ENCODE results near the gene APMAP.
A peak's percentile ranks its signal among the peaks of the same experiment; 100 is the strongest.

The APMAP gene

DNA sequence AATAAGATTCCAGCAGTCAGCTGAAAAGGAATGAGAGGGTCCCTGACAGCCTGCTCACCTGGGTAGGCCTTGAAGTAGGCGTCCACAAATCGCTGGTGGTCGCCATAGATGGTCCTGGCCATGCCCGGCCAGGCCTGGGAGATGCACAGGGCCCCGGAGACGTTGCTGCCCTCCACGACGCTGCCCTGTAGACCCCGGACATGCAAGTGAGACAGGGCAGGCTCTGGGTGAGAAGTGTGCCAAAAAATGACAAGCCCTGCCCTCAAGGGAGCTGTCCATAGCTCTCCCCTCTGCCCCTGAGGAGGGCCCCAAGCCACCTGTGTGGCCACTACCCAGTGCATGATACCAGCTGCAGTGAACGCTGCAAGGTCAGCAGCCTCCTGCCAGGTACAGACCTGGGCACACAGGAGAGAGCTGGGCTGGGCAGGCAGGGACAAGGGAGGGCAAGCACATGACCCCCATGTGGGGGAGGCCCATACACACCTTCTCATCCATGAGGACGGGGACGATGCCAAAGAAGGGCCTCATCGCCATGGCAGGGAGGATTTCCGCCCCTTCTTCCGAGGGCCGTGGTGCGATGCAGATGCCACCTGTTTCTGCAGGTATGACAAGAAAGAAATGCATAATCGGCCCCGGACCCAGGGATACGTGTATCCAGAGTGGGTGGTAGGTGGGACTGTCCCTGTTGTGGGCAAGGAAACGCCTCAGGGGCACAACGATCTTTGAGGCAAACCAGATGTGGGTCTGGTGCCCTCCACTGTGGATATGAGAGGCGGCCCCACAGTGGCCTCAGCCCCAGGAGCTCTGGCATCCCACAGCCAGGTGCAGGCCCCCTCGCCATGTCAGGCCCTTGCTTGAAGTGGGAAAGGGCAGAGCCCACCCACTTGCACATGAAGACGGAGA lies 21.2 kb upstream of the APMAP start:
- DNase-seq (ENCODE audit: low spot score) = peak; percentile 65
- no peak overlapping the region for H3K4me3 ChIP-seq
- TF ChIP-seq, protein P1, sequence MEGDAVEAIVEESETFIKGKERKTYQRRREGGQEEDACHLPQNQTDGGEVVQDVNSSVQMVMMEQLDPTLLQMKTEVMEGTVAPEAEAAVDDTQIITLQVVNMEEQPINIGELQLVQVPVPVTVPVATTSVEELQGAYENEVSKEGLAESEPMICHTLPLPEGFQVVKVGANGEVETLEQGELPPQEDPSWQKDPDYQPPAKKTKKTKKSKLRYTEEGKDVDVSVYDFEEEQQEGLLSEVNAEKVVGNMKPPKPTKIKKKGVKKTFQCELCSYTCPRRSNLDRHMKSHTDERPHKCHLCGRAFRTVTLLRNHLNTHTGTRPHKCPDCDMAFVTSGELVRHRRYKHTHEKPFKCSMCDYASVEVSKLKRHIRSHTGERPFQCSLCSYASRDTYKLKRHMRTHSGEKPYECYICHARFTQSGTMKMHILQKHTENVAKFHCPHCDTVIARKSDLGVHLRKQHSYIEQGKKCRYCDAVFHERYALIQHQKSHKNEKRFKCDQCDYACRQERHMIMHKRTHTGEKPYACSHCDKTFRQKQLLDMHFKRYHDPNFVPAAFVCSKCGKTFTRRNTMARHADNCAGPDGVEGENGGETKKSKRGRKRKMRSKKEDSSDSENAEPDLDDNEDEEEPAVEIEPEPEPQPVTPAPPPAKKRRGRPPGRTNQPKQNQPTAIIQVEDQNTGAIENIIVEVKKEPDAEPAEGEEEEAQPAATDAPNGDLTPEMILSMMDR (IDR thresholded peaks at IDR 0.05) = no peak
- no peak overlapping the region for H3K27ac ChIP-seq

DNA sequence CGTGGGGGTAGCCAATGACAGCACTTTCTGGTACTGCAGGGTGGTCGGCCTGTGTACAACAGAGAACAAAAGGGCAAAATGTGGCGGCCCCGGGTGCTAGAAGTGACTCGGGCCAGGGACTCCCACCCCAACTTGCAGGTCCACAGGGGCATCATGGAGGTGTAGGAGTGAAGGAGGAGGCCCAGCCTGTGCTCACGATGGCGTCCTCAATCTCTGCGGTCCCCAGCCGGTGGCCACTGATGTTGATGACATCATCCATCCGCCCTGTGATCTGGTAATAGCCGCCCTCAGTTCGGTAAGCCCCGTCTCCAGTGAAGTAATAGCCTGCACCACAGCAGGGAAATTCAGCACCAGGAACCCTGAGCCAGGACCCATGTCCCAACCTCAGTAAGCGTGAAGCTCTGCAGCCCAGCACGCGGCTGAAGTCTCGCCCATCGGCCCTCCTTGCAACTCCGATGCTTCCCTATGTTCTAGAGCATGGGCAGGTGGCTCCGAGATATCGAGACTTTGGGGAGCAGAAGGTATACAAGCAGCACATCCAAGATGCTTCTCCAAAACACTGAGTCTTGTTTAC lies 20.2 kb upstream of the APMAP start:
- peak; percentile 21 for DNase-seq (ENCODE audit: low spot score)
- TF ChIP-seq, protein P1 (IDR thresholded peaks at IDR 0.05) = no peak
- H3K4me3 ChIP-seq = no peak overlapping the region
- no peak overlapping the region for H3K27ac ChIP-seq

DNA sequence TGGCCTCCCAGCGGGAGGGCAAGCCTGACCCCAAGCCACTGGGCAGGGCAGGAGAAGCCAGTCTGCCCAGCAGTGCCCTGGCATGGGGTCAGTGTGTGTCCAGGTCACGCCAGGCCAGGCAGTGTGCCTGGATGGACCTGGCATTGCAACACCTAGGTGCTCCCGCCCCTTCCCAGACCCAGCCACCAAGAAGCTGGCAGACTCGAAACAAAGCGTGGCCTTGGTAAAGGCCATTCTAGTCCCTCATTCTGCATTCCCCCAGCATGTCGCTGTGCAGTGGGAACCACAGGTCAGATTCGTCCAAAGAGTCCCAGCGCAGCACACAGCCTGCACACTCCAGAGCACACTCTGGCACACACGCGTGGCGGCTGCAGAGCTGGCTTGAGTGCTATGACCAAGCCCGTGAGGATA lies 19.3 kb upstream of the APMAP start:
- TF ChIP-seq, protein P1 (IDR thresholded peaks at IDR 0.05) = no peak
- peak; percentile 28 for DNase-seq (ENCODE audit: low spot score)
- H3K4me3 ChIP-seq = no peak overlapping the region
- no peak overlapping the region for H3K27ac ChIP-seq

DNA sequence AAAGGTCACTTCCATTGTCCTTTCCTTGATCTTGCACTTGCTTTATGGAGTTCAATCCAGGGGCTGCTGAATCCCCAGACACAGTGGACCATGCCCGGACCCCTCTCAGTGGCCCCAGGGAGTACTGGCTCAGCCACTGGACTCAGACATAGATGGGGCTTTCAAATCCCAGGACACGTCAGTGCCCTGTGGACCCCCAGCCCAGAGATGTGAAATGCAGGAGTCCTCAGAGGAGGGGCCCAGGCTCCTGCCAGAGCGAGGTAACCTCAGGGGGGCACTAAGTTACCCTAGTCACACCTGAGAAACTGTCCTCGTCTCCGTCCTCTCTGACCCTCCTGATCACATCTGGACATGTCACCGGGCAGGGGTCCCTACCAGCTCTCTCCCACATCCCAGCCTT lies 18.7 kb upstream of the APMAP start:
- Histone ChIP-seq H3K27ac (no peak overlapping the region), H3K4me3 (no peak overlapping the region)
- DNase-seq (ENCODE audit: low spot score) = peak; percentile 17
- TF ChIP-seq, protein P1 (IDR thresholded peaks at IDR 0.05) = no peak

DNA sequence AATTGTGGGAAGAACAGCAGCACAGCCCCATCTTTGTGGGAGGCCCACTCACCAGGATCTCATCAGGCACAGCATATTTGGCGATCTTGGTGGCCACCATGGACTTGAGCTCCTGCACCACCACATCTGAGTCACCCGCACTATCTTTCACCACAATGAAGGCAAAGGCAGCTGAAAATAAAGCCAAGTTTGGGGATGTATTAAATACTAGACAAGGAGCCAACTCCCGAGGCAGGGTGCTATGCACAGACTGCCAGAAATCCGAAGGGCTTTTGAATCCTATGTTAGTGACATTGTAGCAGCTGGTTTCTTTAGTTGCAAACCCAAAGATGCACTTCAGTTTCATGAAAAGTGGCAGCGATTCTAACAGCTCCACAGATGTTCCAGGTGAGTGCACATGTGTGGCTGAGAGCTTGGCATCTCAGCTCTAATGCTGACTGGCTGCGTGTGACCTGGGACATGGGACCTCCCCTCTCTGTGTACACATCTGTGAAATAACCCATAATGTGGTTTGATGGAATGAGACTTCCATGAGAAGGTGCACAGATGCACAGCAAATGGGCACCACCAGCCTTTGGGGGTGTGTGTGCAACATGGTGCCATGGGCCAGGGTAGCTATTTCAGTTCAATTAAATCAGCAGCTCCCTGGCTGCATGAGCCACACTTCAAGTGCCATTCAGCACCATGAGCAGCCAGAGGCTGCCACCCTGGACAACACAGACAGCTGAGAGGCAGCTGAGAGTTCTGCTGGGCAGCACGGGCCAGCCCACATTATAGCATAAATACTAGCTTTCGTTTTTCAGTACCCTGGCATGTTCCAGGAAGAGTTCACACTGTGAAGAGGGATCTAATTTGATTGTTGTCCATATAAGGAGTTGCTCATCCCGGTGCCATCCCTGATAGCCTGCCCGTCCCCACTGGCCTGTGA lies 16.9 kb upstream of the APMAP start:
- H3K27ac ChIP-seq = no peak overlapping the region
- TF ChIP-seq, protein P1 (IDR thresholded peaks at IDR 0.05) = no peak
- DNase-seq (ENCODE audit: low spot score) = peak; percentile 41
- H3K4me3 ChIP-seq = no peak overlapping the region

DNA sequence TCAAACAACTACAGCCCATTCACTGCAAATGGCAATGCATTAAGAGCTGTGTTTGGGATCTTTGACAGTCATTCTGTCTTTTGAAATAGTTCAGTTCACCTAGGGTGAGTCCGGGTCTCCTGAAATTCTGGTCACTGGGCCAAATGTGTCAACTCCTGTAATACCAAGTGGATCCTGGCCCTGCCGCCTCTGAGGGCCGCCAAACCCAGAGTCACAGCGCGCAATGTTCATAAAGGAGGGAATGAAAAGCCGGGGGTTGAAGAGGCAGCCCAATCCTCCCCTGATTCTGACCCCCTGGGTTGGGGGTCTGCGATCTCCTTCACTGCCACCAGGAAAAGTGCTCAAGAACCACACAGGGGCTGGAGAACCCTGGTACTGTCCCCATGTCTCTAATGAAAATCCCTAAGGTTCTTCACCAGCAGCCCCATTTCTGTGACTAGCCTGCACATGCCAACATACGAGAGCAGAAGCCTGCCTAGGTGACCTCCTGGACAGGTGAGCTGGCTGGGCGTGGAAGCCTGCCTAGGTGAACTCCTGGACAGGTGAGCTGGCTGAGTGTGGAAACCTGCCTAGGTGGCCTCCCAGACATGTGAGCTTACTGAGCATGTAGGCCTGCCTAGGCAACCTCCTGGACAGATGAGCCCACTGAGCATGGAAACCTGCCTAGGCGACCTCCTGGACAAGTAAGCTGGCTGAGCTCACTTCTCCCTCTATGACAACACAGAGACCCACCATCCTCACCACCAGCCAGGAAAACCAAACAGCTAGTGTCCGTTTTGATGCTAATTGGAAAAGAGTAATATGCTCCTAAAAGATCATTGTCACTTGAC lies 16.1 kb upstream of the APMAP start:
- Histone ChIP-seq H3K27ac (no peak overlapping the region), H3K4me3 (no peak overlapping the region)
- DNase-seq (ENCODE audit: low spot score) = peak; percentile 28
- TF ChIP-seq, protein P1 (IDR thresholded peaks at IDR 0.05) = no peak

Measured in coronary artery (tissue), 2 donors.